Panc1 (cell line): ENCODE data around the gene FSTL4. TPM values are rescaled to one million over a fixed set of nuclear protein-coding genes. Genes with fewer than 3 reads are reported as not detected.

Experiments used
- ATAC-seq: fragments of 200-7000 bp; cut with Tn5 transposase; 2 replicates; pipeline ENCODE4 v1.9.1; 2020; ENCODE audit warnings: mild to moderate bottlenecking, moderate library complexity
- BruUV-seq: library from RNA; stranded (reverse); fragments of 400-500 nt; replicated peaks from 2 replicates; lab custom pipeline; 2021; lab: Mats Ljungman, UMichigan
- CTCF ChIA-PET: fragments of 300-600 bp; sonication (Branson Sonifier 250); formaldehyde crosslinking; loops from one replicate; lab custom pipeline; 2022; ENCODE audit warnings: antibody characterized with exemption; lab: Charles Lee
- POLR2A ChIA-PET: fragments of 300-600 bp; sonication (Branson Sonifier 250); formaldehyde crosslinking; loops from one replicate; lab custom pipeline; 2022; ENCODE audit warnings: antibody characterized with exemption; lab: Charles Lee
- DNase-seq: peaks from one replicate; pipeline ENCODE4 v3.0.0-alpha.2; 2010; ENCODE audit warnings: low read depth, low spot score
- H3K27ac ChIP-seq: 2 replicates; pipeline ENCODE4 v1.5.1; 2011; ENCODE audit warnings: mild to moderate bottlenecking, low read length, inconsistent platforms
- H3K27me3 ChIP-seq: fragments of 200-500 bp; sonication (Bioruptor generic); 2 replicates; pipeline ENCODE4 v1.6.0; 2014; ENCODE audit warnings: low read length, inconsistent platforms; ENCODE audit not compliant: control insufficient read depth, insufficient read depth
- H3K36me3 ChIP-seq: fragments of 200-500 bp; sonication (Bioruptor generic); 2 replicates; pipeline ENCODE4 v1.5.1; 2014; ENCODE audit warnings: inconsistent platforms, mild to moderate bottlenecking, low read length, moderate library complexity; ENCODE audit not compliant: control insufficient read depth, insufficient read depth
- H3K4me1 ChIP-seq: 2 replicates; pipeline ENCODE4 v1.5.1; 2011; ENCODE audit warnings: inconsistent platforms, mild to moderate bottlenecking, low read length, moderate library complexity; ENCODE audit not compliant: control insufficient read depth, insufficient read depth
- H3K4me3 ChIP-seq, 2 experiments: 2 replicates each; pipeline ENCODE4 v1.5.1; 2011 to 2012; ENCODE audit warnings: low read depth in 2 of 2, low read length in 2 of 2, mild to moderate bottlenecking in 2 of 2, inconsistent platforms in 1 of 2, moderate library complexity in 1 of 2
- H3K9me3 ChIP-seq: fragments of 200-500 bp; sonication (Bioruptor generic); 2 replicates; pipeline ENCODE4 v1.5.1; 2014; ENCODE audit warnings: low read depth, mild to moderate bottlenecking, inconsistent platforms, low read length, moderate library complexity; ENCODE audit not compliant: control insufficient read depth, insufficient read depth
- POLR2AphosphoS5 ChIP-seq: IDR thresholded peaks from 2 replicates; pipeline ENCODE4 v1.6.1; 2012; ENCODE audit warnings: mild to moderate bottlenecking, low read depth, low read length, moderate library complexity
- REST ChIP-seq, 2 experiments: IDR thresholded peaks; 2 replicates each; pipeline ENCODE4 v1.6.1; 2011 to 2012; ENCODE audit warnings: low read depth in 2 of 2, control low read depth in 1 of 2, low read length in 1 of 2, mild to moderate bottlenecking in 1 of 2, moderate library complexity in 1 of 2; ENCODE audit not compliant: insufficient read depth in 1 of 2
- SIN3A ChIP-seq: IDR thresholded peaks from 2 replicates; pipeline ENCODE4 v1.6.1; 2012; ENCODE audit warnings: low read depth, mild to moderate bottlenecking, low read length, moderate library complexity, borderline replicate concordance; ENCODE audit not compliant: insufficient read depth
- TCF7L2 ChIP-seq: IDR thresholded peaks from 2 replicates; pipeline ENCODE4 v1.6.1; 2011; ENCODE audit warnings: mild to moderate bottlenecking, low read depth, low read length, inconsistent platforms
- in situ Hi-C: cut with HindIII; loops from 2 replicates; pipeline ENCODE4 v1.10.0; 2016; ENCODE audit warnings: low sequenced_read_pairs, low pct_unique_long_range_greater_than_20kb
- intact Hi-C: fragments of 100-400 bp; cut with micrococcal nuclease; formaldehyde crosslinking; loops from one replicate; pipeline ENCODE4 v1.10.0; 2022; ENCODE audit not compliant: unreplicated experiment
- total RNA-seq: library from RNA; stranded (reverse); gene quantifications from one replicate; pipeline ENCODE4 v1.2.1, GENCODE V29; 2021; ENCODE audit not compliant: unreplicated experiment
- TF ChIP-seq, protein P1 (sequence below): fragments of 450-650 bp; IDR thresholded peaks from 2 replicates; pipeline ENCODE4 v1.5.1; 2017; ENCODE audit warnings: mild to moderate bottlenecking

FSTL4 gene
- total RNA-seq, 1 experiment from 2014 or later: 0.18 TPM

DNA sequence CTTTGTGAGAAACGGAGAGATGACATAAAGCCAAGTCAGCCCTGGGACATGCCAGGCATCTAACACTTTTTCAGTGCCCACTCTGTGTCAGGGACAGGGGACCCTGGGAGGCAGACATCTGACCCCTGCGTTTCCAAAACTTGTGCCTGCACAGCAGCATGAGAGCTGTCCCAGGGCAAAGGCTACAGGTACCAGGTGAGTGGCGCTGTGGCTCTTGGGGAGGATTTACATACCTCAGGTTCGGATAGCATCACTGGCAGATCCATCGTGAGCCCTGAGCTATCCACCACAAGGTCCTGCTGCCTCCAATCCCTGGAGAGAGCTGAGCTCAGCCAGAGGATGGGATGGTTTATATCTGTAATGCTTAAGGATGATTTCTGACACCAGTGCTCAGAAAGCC, 52.4 kb downstream of the FSTL4 start:
- ATAC-seq: no peak
- H3K4me3 ChIP-seq: no peak overlapping the region
- no peak overlapping the region for H3K27ac ChIP-seq
- no TSS peak for BruUV-seq
- no peaks in the 10 kb centered on the region for H3K4me1 ChIP-seq
- H3K36me3 ChIP-seq: no peaks in the 10 kb centered on the region
- peaks cover 28% of the 10 kb centered on the region for H3K27me3 ChIP-seq
- in situ Hi-C loops: no loop called here
- intact Hi-C loops: no loop called here
- TF ChIP-seq TCF7L2 (no peak), POLR2AphosphoS5 (no peak), REST (IDR thresholded peaks at IDR 0.05; ENCODE audit: insufficient read depth in 1 of 2, low read depth in 2 of 2, low read length in 1 of 2) (no peak), SIN3A (no peak)
- TF ChIP-seq, protein P1, sequence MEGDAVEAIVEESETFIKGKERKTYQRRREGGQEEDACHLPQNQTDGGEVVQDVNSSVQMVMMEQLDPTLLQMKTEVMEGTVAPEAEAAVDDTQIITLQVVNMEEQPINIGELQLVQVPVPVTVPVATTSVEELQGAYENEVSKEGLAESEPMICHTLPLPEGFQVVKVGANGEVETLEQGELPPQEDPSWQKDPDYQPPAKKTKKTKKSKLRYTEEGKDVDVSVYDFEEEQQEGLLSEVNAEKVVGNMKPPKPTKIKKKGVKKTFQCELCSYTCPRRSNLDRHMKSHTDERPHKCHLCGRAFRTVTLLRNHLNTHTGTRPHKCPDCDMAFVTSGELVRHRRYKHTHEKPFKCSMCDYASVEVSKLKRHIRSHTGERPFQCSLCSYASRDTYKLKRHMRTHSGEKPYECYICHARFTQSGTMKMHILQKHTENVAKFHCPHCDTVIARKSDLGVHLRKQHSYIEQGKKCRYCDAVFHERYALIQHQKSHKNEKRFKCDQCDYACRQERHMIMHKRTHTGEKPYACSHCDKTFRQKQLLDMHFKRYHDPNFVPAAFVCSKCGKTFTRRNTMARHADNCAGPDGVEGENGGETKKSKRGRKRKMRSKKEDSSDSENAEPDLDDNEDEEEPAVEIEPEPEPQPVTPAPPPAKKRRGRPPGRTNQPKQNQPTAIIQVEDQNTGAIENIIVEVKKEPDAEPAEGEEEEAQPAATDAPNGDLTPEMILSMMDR: no peak
- no peak for DNase-seq
- CTCF ChIA-PET: no interaction called here
- H3K9me3 ChIP-seq: no peaks in the 10 kb centered on the region
- POLR2A ChIA-PET: no interaction called here

DNA sequence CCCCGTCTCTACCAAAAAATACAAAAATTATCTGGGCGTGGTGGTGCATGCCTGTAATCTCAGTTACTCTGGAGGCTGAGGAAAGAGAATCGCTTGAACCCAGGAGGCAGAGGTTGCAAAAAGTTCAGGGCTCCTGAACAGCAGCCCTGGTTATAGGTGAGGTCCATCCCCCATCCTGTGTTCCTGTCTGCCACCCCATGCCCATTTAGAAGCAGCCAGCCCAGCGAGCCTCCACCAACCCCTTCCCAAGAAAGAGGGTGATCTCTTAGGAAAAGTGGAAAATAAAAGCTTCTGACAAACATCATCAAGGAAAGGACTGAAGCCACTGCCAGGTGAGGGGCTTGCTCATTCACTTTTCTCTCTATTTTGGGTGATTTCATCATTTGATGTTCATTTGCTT, 55.8 kb downstream of the FSTL4 start:
- in situ Hi-C loops: no loop called here

More for the DNA sequence above, 55.8 kb downstream of the FSTL4 start:
- no TSS peak for BruUV-seq
- intact Hi-C loops: no loop called here
- POLR2A ChIA-PET: no interaction called here
- ATAC-seq: no peak
- peaks cover 33% of the 10 kb centered on the region for H3K27me3 ChIP-seq
- no peak overlapping the region for H3K4me3 ChIP-seq
- H3K4me1 ChIP-seq: no peaks in the 10 kb centered on the region
- TF ChIP-seq POLR2AphosphoS5 (no peak), TCF7L2 (no peak), SIN3A (no peak), REST (IDR thresholded peaks at IDR 0.05; ENCODE audit: insufficient read depth in 1 of 2, low read depth in 2 of 2, low read length in 1 of 2) (no peak)
- TF ChIP-seq, protein P1: no peak
- CTCF ChIA-PET: no interaction called here
- no peaks in the 10 kb centered on the region; the same call in 1 of the 2 replicates for H3K36me3 ChIP-seq
- no peak for DNase-seq
- no peaks in the 10 kb centered on the region for H3K9me3 ChIP-seq
- H3K27ac ChIP-seq: no peak overlapping the region
